ENCODE results near the gene C16orf87. TPM values are rescaled to one million over a fixed set of nuclear protein-coding genes. Genes with fewer than 3 reads are reported as not detected.

The C16orf87 gene
- total RNA-seq, 4 donors from 2014 or later, result 2.6 to 6.8 (median 5.1) TPM

- TF ChIP-seq, protein P1, sequence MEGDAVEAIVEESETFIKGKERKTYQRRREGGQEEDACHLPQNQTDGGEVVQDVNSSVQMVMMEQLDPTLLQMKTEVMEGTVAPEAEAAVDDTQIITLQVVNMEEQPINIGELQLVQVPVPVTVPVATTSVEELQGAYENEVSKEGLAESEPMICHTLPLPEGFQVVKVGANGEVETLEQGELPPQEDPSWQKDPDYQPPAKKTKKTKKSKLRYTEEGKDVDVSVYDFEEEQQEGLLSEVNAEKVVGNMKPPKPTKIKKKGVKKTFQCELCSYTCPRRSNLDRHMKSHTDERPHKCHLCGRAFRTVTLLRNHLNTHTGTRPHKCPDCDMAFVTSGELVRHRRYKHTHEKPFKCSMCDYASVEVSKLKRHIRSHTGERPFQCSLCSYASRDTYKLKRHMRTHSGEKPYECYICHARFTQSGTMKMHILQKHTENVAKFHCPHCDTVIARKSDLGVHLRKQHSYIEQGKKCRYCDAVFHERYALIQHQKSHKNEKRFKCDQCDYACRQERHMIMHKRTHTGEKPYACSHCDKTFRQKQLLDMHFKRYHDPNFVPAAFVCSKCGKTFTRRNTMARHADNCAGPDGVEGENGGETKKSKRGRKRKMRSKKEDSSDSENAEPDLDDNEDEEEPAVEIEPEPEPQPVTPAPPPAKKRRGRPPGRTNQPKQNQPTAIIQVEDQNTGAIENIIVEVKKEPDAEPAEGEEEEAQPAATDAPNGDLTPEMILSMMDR (IDR thresholded peaks at IDR 0.05; ENCODE audit: low read depth), result no peak
These were observed 48.7 kb downstream of the C16orf87 start for GRCh38 chr16:46782320-46782719.

- TF ChIP-seq, protein P1 (IDR thresholded peaks at IDR 0.05; ENCODE audit: low read depth), result no peak
These were observed 53.2 kb downstream of the C16orf87 start for GRCh38 chr16:46777804-46778203.

DNA sequence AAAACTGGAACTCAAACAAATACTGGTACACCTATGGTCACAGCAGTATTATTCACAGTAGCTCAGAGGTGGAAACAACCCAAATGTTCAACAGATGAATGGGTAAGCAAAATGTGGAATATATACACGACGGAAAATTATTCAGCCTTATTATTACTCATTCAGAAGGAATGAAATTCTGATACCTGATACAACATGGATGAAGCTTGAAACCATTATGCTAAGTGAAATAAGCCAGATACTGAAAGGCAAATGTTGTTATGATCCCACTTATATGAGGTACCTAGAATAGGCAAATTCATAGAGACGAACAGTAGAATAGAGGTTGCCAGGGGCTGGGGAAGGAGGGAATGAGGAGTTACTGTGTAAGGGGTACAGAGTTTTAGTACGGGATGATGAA is 55.8 kb downstream of the C16orf87 start:
- TF ChIP-seq, protein P1 (IDR thresholded peaks at IDR 0.05; ENCODE audit: low read depth), result no peak

DNA sequence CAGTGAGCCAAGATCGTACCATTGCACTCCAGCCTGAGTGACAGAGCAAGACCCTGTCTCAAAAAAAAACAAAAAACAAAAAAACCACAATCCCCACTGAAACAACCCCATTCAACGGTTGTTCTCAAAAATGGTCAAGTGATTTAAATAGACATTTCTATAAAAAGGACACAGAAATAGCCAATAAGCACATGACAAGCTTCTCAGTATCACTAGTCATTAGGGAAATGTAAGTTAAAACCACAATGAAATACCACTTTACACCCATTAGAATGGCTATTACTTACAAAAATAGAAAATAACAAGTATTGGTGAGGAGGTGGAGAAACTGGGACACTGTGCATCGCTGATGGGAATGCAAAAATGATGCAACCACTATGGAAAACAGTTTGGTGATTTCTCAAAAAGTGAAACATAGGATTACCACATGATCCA is 56.2 kb downstream of the C16orf87 start:
- TF ChIP-seq, protein P1 (IDR thresholded peaks at IDR 0.05; ENCODE audit: low read depth), result no peak

DNA sequence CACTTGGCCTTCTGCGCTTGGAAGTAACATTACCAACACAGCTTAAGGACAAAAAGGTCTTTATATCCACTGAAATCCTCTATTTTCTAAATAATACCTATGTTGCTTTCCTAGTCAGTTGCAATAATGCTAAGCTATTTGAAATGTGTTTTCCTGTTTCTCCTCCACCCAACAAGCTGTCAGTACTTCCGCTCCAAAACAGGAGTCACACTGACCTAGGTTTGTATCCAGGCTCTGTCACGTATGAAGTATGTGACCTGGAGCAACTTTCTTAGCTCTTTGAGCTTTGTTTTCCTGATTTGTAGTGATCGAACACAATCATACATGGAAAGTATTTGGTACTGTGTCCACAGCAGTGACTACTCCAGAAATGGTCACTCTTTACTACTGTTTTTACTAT is 58.5 kb downstream of the C16orf87 start:
- TF ChIP-seq, protein P1 (IDR thresholded peaks at IDR 0.05; ENCODE audit: low read depth), result no peak

DNA sequence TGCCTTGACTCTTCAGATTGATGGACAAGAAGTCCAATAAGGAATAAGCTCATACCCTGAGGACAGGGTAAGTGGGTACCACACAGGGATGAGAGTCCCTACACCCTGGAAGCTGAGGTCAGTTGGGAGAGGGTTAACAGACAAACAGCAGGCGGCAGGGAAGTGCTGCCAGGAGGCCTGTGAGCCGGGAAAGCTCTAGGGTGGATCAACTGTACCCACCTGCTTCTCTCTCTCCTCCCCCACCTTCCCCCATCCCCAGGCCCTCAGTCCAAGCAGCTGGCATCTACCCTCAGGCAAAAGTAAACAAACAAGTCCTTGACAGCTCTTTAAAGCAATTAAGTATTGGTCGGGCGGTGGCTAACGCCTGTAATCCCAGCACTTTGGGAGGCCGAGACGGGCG is 62.2 kb downstream of the C16orf87 start:
- TF ChIP-seq, protein P1 (IDR thresholded peaks at IDR 0.05; ENCODE audit: low read depth), result no peak

DNA sequence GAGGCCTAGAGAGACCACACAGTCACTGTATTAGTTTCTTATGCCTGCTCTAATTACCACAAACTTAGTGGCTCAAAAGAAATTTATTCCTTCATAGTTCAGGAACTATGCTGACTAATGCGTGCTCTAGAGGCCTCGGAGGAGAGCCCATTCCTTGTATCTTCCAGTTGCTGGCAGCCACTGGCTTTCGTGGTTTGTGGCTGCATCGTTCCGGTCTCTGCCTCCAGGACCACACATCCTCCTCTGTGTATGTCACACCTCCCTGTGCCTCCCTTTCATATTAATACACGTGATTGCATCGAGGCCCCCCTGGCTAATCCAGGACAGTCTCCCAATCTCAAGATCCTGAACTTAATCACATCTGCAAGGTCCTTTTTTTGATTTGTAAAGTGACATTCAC is 65.9 kb downstream of the C16orf87 start:
- TF ChIP-seq, protein P1 (IDR thresholded peaks at IDR 0.05; ENCODE audit: low read depth), result no peak

Measured in subcutaneous adipose tissue (tissue), 4 donors.